ENCODE data around the gene CHTF18. TPM values are rescaled to one million over a fixed set of nuclear protein-coding genes. Genes with fewer than 3 reads are reported as not detected.

The CHTF18 gene
- total and polyA plus RNA-seq, 10 of the 15 experiments (the other 5 are each of a cell fraction or from before 2014, with no cell fraction given): 1.6 to 87.8 (median 19.4) TPM

- TF ChIP-seq, protein P1, sequence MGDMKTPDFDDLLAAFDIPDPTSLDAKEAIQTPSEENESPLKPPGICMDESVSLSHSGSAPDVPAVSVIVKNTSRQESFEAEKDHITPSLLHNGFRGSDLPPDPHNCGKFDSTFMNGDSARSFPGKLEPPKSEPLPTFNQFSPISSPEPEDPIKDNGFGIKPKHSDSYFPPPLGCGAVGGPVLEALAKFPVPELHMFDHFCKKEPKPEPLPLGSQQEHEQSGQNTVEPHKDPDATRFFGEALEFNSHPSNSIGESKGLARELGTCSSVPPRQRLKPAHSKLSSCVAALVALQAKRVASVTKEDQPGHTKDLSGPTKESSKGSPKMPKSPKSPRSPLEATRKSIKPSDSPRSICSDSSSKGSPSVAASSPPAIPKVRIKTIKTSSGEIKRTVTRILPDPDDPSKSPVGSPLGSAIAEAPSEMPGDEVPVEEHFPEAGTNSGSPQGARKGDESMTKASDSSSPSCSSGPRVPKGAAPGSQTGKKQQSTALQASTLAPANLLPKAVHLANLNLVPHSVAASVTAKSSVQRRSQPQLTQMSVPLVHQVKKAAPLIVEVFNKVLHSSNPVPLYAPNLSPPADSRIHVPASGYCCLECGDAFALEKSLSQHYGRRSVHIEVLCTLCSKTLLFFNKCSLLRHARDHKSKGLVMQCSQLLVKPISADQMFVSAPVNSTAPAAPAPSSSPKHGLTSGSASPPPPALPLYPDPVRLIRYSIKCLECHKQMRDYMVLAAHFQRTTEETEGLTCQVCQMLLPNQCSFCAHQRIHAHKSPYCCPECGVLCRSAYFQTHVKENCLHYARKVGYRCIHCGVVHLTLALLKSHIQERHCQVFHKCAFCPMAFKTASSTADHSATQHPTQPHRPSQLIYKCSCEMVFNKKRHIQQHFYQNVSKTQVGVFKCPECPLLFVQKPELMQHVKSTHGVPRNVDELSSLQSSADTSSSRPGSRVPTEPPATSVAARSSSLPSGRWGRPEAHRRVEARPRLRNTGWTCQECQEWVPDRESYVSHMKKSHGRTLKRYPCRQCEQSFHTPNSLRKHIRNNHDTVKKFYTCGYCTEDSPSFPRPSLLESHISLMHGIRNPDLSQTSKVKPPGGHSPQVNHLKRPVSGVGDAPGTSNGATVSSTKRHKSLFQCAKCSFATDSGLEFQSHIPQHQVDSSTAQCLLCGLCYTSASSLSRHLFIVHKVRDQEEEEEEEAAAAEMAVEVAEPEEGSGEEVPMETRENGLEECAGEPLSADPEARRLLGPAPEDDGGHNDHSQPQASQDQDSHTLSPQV (IDR thresholded peaks at IDR 0.05): no peak
- TF ChIP-seq ZNF24 (IDR thresholded peaks at IDR 0.05) (no peak), NR2F1 (conservative IDR thresholded peaks at IDR 0.05) (no peak), RCOR1 (conservative IDR thresholded peaks at IDR 0.05; ENCODE audit: low read depth, low read length) (no peak), ASH2L (IDR thresholded peaks at IDR 0.05; ENCODE audit: borderline replicate concordance, low read depth) (no peak)
- TF ChIP-seq, protein P2, sequence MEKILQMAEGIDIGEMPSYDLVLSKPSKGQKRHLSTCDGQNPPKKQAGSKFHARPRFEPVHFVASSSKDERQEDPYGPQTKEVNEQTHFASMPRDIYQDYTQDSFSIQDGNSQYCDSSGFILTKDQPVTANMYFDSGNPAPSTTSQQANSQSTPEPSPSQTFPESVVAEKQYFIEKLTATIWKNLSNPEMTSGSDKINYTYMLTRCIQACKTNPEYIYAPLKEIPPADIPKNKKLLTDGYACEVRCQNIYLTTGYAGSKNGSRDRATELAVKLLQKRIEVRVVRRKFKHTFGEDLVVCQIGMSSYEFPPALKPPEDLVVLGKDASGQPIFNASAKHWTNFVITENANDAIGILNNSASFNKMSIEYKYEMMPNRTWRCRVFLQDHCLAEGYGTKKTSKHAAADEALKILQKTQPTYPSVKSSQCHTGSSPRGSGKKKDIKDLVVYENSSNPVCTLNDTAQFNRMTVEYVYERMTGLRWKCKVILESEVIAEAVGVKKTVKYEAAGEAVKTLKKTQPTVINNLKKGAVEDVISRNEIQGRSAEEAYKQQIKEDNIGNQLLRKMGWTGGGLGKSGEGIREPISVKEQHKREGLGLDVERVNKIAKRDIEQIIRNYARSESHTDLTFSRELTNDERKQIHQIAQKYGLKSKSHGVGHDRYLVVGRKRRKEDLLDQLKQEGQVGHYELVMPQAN (conservative IDR thresholded peaks at IDR 0.05): no peak
Measured at GRCh38 chr16:766820-767640, 21.4 kb upstream of the CHTF18 start (continued).

Measured in GM12878 (cell line).